Neural progenitor cell (in vitro differentiated cells): ENCODE measurements around the gene NAPA. TPM values are rescaled to one million over a fixed set of nuclear protein-coding genes. Genes with fewer than 3 reads are reported as not detected.
A peak's percentile ranks its signal among the peaks of the same experiment; 100 is the strongest.

Source experiments
- DNase-seq: peaks from one replicate; pipeline ENCODE4 v3.0.0-alpha.2; 2016; ENCODE audit warnings: low spot score
- H2AFZ ChIP-seq: fragments of 200-600 bp; sonication (generic); replicated peaks from 2 replicates; pipeline ENCODE4 v1.6.1; 2016; ENCODE audit warnings: antibody characterized with exemption
- H3F3A ChIP-seq: fragments of 200-600 bp; sonication (generic); 2 replicates; pipeline ENCODE4 v1.6.1; 2016; ENCODE audit warnings: antibody characterized with exemption, low read depth
- H3K27ac ChIP-seq: fragments of 200-600 bp; sonication (generic); 2 replicates; pipeline ENCODE4 v1.5.1; 2016; ENCODE audit warnings: mild to moderate bottlenecking
- H3K27me3 ChIP-seq: fragments of 200-600 bp; sonication (generic); 2 replicates; pipeline ENCODE4 v1.6.1; 2016; ENCODE audit warnings: mild to moderate bottlenecking, moderate library complexity
- H3K36me3 ChIP-seq: fragments of 200-600 bp; sonication (generic); 2 replicates; pipeline ENCODE4 v1.5.1; 2016
- H3K4me1 ChIP-seq: fragments of 200-600 bp; sonication (generic); 2 replicates; pipeline ENCODE4 v1.6.1; 2016; ENCODE audit warnings: mixed run types
- H3K4me2 ChIP-seq: fragments of 200-600 bp; sonication (generic); 2 replicates; pipeline ENCODE4 v1.6.1; 2016
- H3K4me3 ChIP-seq: fragments of 200-600 bp; sonication (generic); 2 replicates; pipeline ENCODE4 v1.5.1; 2016
- H3K79me2 ChIP-seq: fragments of 200-600 bp; sonication (generic); 2 replicates; pipeline ENCODE4 v1.6.1; 2016; ENCODE audit warnings: low read depth
- H3K9ac ChIP-seq: fragments of 200-600 bp; sonication (generic); 2 replicates; pipeline ENCODE4 v1.6.1; 2016
- H3K9me3 ChIP-seq: fragments of 200-600 bp; sonication (generic); 2 replicates; pipeline ENCODE4 v1.5.1; 2016; ENCODE audit warnings: low read depth
- H4K20me1 ChIP-seq: fragments of 200-600 bp; sonication (generic); 2 replicates; pipeline ENCODE4 v1.6.1; 2016; ENCODE audit warnings: low read depth
- H3K27ac Mint-ChIP-seq: 3 replicates; pipeline ENCODE4 v1.8.0; 2021; ENCODE audit warnings: mixed read lengths
- H3K27me3 Mint-ChIP-seq: 2 replicates; pipeline ENCODE4 v1.8.0; 2022; ENCODE audit warnings: low read depth, mild to moderate bottlenecking, inconsistent platforms, moderate library complexity, mixed read lengths; ENCODE audit not compliant: insufficient read depth
- H3K36me3 Mint-ChIP-seq: 3 replicates; pipeline ENCODE4 v1.8.0; 2021; ENCODE audit warnings: mixed read lengths
- H3K4me1 Mint-ChIP-seq: 3 replicates; pipeline ENCODE4 v1.8.0; 2021; ENCODE audit warnings: mixed read lengths
- H3K4me3 Mint-ChIP-seq: 3 replicates; pipeline ENCODE4 v1.8.0; 2021; ENCODE audit warnings: mild to moderate bottlenecking, moderate library complexity, mixed read lengths
- H3K9me3 Mint-ChIP-seq: 3 replicates; pipeline ENCODE4 v1.8.0; 2020; ENCODE audit warnings: mixed read lengths
- EZH2 ChIP-seq: fragments of 200-600 bp; sonication (generic); IDR thresholded peaks from 2 replicates; pipeline ENCODE4 v1.6.1; 2017; ENCODE audit warnings: antibody characterized with exemption, mild to moderate bottlenecking, moderate library complexity
- EZH2phosphoT487 ChIP-seq: fragments of 200-600 bp; sonication (generic); IDR thresholded peaks from 2 replicates; pipeline ENCODE4 v1.6.1; 2017; ENCODE audit warnings: antibody characterized with exemption
- total RNA-seq: library from RNA; depleted of rRNA; stranded (reverse); fragments of >200 nt; gene quantifications from 2 replicates; pipeline ENCODE4 v1.2.3, GENCODE V29; 2015; ENCODE audit warnings: low replicate concordance
- TF ChIP-seq, protein P1 (sequence below): fragments of 200-600 bp; sonication (generic); IDR thresholded peaks from 2 replicates; pipeline ENCODE4 v1.5.1; 2017; ENCODE audit warnings: antibody characterized with exemption, mild to moderate bottlenecking

The NAPA gene
- total RNA-seq, 1 donor from 2014 or later, result 30.2 TPM

DNA sequence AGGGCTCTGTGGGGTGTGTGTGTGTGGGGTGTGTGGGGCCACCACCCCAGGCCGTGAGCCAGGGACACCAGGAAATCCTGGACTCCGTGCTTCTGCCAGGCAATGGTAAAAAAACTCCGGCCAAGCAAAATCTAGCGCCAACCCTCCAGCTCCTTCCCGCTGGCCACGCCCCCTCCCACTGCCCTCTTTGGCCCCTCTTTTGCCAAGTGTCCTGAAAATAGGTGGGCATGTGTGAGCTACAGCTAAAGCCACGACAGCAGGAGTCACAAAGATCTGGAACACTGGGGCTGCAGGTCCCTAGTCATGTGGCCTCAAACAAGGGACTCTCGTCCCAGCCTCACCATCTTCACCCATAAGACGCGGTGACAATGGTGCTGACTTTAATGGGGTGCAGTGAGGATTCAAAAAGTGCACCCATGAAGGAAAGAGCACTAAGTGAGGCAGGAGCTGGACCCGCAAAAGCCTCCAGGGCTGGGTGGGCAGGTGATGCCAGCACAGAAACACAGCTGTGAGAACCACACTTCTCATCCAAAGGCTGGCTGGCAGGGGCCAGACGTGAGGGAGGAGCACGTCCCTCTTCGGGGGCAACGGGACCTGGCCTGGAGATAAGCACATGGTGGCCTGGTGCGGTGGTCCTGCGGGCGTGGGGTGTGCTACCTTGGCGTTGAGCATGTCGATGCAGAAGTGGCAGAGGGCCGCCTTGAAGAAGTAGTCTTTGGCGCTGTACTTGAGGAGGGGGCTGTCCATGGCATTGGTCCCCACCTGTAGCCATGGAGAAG, 23.3 kb downstream of the NAPA start:
- no peak overlapping the region for H3K27ac Mint-ChIP-seq
- no peak for DNase-seq
- Histone ChIP-seq H3K79me2 (no peaks in the 10 kb centered on the region), H3K36me3 (no peaks in the 10 kb centered on the region), H3F3A (no peaks in the 10 kb centered on the region), H3K9me3 (no peaks in the 10 kb centered on the region), H3K27ac (no peak overlapping the region), H3K9ac (no peak overlapping the region), H3K4me3 (no peak overlapping the region), H2AFZ (no peak overlapping the region), H3K27me3 (no peaks in the 10 kb centered on the region), H3K4me2 (no peak overlapping the region), H4K20me1 (no peaks in the 10 kb centered on the region), H3K4me1 (no peaks in the 10 kb centered on the region)
- H3K4me1 Mint-ChIP-seq, result no peaks in the 10 kb centered on the region
- H3K27me3 Mint-ChIP-seq, result peaks cover 3% of the 10 kb centered on the region
- no peak for TF ChIP-seq EZH2
- TF ChIP-seq, protein P1, sequence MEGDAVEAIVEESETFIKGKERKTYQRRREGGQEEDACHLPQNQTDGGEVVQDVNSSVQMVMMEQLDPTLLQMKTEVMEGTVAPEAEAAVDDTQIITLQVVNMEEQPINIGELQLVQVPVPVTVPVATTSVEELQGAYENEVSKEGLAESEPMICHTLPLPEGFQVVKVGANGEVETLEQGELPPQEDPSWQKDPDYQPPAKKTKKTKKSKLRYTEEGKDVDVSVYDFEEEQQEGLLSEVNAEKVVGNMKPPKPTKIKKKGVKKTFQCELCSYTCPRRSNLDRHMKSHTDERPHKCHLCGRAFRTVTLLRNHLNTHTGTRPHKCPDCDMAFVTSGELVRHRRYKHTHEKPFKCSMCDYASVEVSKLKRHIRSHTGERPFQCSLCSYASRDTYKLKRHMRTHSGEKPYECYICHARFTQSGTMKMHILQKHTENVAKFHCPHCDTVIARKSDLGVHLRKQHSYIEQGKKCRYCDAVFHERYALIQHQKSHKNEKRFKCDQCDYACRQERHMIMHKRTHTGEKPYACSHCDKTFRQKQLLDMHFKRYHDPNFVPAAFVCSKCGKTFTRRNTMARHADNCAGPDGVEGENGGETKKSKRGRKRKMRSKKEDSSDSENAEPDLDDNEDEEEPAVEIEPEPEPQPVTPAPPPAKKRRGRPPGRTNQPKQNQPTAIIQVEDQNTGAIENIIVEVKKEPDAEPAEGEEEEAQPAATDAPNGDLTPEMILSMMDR, result no peak
- TF ChIP-seq EZH2phosphoT487, result no peak
- no peaks in the 10 kb centered on the region for H3K9me3 Mint-ChIP-seq
- H3K4me3 Mint-ChIP-seq, result no peak overlapping the region
- H3K36me3 Mint-ChIP-seq, result peaks cover 3% of the 10 kb centered on the region

DNA sequence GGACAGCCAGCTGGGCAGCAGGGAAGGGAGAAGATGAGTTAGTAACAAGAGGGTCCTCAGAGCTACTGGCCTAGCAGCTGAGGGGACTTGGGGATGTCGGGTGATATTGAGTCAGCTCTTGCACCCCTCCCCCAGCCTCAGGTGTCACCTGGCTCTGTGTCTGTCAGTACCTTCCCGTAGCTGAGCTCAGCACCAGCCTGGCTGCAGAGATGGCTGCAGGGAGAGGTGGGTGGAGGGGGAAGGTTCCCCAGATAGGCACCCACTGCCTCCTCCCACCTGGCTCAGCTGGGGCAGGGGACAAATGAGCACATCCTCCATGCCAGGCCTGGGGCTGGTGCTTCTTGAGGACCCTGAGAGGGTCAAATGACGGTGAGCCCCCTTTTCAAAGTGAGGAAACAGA, 24.0 kb downstream of the NAPA start:
- Mint-ChIP-seq H3K9me3 (no peaks in the 10 kb centered on the region), H3K4me3 (no peak overlapping the region), H3K4me1 (no peaks in the 10 kb centered on the region), H3K27me3 (peaks cover 3% of the 10 kb centered on the region), H3K36me3 (peaks cover 3% of the 10 kb centered on the region), H3K27ac (no peak overlapping the region)
- Histone ChIP-seq H2AFZ (no peak overlapping the region), H3K4me3 (no peak overlapping the region), H3K27me3 (no peaks in the 10 kb centered on the region), H4K20me1 (no peaks in the 10 kb centered on the region), H3F3A (peaks cover 2% of the 10 kb centered on the region), H3K27ac (no peak overlapping the region), H3K4me2 (no peak overlapping the region), H3K79me2 (no peaks in the 10 kb centered on the region), H3K36me3 (no peaks in the 10 kb centered on the region), H3K4me1 (no peaks in the 10 kb centered on the region), H3K9me3 (no peaks in the 10 kb centered on the region), H3K9ac (no peak overlapping the region)
- DNase-seq, result no peak
- no peak for TF ChIP-seq EZH2
- TF ChIP-seq, protein P1, result no peak
- no peak for TF ChIP-seq EZH2phosphoT487

GRCh38 chr19:47490031-47490430, 24.8 kb downstream of the NAPA start:
- peaks cover 10% of the 10 kb centered on the region for H3F3A ChIP-seq
- H3K9me3 ChIP-seq, result no peaks in the 10 kb centered on the region
- DNase-seq, result no peak
- H2AFZ ChIP-seq, result no peak overlapping the region
- peaks cover under 1% of the 10 kb centered on the region for H3K4me1 Mint-ChIP-seq
- no peaks in the 10 kb centered on the region for H3K79me2 ChIP-seq
- peak overlapping the region; percentile 26 for H3K4me3 Mint-ChIP-seq
- H3K4me2 ChIP-seq, result no peak overlapping the region
- peaks cover 3% of the 10 kb centered on the region for H3K27me3 Mint-ChIP-seq
- H3K27me3 ChIP-seq, result no peaks in the 10 kb centered on the region
- no peak overlapping the region for H3K27ac ChIP-seq
- H3K4me3 ChIP-seq, result no peak overlapping the region
- no peak overlapping the region for H3K27ac Mint-ChIP-seq
- no peaks in the 10 kb centered on the region for H3K4me1 ChIP-seq
- H3K9me3 Mint-ChIP-seq, result no peaks in the 10 kb centered on the region
- TF ChIP-seq, protein P1, result no peak
- TF ChIP-seq EZH2phosphoT487 (no peak), EZH2 (no peak)
- H3K9ac ChIP-seq, result no peak overlapping the region
- H3K36me3 ChIP-seq, result no peaks in the 10 kb centered on the region
- no peaks in the 10 kb centered on the region for H4K20me1 ChIP-seq
- peaks cover 3% of the 10 kb centered on the region for H3K36me3 Mint-ChIP-seq
